Inflammatory macrophage treated with lipopolysaccharide for 1 hour (primary cell): ENCODE data around the gene MFAP4.

ENCODE experiments used
- DNase-seq, 2 donors: peaks; one replicate each; pipeline ENCODE4 v3.0.0-alpha.2; 2020 to 2022

The MFAP4 gene

DNA sequence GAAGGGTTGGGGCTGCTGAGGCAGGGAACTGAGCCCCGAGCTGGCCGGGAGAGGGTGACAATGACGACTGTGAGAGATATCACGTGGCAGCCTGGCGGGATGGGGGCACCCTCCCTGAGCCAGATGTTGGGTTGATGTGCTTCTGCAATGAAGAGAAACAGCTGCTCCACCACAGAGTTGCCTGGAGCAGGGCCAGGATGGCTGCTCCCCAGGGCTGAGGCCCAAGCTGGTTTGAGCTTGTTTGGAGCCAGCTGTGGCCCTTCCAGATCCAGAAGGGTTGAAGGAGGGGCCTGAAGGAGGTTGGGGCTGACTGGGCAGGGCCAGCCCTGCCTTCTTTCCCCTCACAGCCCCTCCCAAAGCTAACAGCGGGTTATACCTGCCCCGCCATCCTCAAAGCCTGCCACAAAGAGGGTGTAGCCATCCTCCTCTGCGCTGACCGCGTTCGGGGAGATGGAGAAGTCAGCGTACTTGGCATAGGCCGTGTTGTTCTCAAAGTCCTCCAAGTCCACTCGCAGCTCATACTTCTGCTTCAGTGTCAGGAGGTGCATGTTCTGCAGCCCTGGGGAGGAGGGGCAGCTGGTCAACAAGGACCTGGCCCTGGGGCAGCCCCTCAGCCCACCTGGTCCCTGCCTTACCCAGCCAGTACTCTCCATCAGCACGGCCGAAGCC lies 2.1 kb downstream of the MFAP4 start:
- DNase-seq = no peak

- DNase-seq = no peak
Measured at GRCh38 chr17:19383681-19384470, 3.1 kb downstream of the MFAP4 start.

GRCh38 chr17:19382531-19383444 lies 4.2 kb downstream of the MFAP4 start:
- no peak for DNase-seq

DNA sequence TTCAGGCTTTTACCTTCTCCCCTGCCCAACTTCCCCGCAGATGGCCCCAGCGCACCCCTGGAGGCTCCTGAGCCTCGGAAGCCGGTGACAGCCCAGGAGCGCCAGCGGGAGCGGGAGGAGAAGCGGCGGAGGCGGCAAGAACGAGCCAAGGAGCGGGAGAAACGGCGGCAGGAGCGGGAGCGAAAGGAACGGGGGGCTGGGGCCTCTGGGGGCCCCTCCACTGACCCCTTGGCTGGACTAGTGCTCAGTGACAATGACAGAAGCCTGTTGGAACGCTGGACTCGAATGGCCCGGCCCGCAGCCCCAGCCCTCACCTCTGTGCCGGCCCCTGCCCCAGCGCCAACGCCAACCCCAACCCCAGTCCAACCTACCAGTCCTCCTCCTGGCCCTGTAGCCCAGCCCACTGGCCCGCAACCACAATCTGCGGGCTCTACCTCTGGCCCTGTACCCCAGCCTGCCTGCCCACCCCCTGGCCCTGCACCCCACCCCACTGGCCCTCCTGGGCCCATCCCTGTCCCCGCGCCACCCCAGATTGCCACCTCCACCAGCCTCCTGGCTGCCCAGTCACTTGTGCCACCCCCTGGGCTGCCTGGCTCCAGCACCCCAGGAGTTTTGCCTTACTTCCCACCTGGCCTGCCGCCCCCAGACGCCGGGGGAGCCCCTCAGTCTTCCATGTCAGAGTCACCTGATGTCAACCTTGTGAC lies 5.1 kb downstream of the MFAP4 start:
- no peak for DNase-seq

GRCh38 chr17:19381361-19381740 lies 5.6 kb downstream of the MFAP4 start:
- no peak for DNase-seq

- no peak for DNase-seq
Measured at GRCh38 chr17:19380481-19381301, 6.3 kb downstream of the MFAP4 start.

DNA sequence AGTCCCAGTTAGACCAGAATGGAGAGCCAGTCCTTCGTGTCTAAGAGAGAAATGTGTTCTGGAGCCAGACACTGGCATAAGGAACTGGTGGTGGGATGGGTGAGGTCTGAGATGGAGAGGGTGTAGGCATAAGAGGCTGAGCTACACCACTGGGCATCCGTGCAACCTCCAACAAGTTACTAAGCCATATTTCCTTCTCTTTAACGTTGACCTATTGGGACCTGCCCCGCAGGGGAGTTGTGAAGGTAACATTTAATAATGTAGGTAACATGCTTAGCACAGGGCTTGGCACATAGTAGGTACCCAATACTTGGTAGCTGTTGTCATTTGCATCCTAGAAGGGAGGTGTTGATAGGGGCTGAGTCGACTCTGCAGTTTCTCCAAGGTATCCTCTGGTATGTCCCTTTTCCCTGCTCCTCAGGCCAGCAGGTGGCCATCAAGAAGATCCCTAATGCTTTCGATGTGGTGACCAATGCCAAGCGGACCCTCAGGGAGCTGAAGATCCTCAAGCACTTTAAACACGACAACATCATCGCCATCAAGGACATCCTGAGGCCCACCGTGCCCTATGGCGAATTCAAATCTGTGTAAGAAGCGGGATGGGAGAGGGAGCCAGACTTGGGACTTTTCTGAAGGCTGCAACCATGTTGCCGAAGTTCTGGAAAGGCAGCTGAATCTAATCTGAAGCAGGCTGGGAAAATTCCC lies 7.5 kb downstream of the MFAP4 start:
- no peak for DNase-seq

DNA sequence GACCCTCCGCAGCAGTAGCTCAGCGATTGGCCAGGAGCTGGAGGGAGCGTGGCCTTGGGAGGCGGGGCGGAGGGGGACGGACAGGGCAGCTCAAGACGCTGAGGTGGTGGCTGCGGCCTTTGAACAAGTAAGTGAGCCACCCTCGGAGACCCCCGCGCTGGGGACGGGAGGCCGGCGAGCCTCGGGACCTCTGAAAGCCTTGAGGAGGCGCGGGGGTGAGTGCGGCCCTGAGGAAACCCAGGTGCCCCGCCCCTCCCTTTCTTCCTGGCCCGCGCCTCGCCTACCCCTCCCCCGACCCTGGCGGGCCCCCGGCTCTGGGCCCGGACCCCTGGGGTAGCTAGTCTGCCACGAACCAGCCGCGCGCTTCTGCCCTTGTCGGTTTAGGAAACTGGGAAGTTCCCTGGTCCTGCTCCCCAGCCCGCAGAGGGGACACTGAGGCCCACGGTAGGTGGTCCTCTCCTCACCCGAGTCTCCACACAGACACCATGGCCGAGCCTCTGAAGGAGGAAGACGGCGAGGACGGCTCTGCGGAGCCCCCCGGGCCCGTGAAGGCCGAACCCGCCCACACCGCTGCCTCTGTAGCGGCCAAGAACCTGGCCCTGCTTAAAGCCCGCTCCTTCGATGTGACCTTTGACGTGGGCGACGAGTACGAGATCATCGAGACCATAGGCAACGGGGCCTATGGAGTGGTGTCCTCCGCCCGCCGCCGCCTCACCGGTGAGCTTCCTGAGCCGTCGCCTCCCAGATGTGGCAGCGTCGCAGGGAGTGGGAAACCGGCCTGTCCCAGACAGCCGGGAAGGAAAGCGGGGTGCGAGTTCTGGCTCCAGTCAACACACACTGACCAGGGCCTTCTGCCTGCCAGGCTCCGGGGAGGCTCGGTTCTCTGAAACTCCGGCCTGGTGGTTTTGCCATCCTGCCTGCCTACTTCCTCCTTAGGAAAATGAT lies 8.3 kb downstream of the MFAP4 start, which contains the start of gene MAPK7:
Gene MAPK7, plus strand, starts transcription at position 83 of the 945 bp plus-strand sequence. Its CDS starts 403 bp downstream, at position 486.
- DNase-seq = peak in 1 of 2 donors; percentile 39

GRCh38 chr17:19377602-19378415 lies 9.2 kb downstream of the MFAP4 start:
- DNase-seq = peak; percentile 98

DNA sequence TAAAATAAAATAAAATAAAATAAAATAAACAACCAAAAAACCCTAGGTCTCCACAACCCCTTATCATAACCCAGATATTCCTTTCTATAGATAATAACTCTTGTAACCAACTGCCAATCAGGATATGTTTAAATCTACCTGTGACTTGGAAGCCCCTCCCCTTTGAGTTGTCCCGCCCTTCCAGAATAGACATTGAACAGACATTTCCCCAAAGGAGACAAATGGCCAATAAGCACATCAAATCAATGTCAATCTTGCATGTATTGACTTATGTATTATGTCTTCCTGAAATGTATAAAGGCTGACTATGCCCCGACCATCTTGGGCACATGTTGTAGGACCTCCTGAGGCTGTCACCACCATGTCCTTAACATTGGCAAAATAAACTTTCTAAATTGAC lies 10.2 kb downstream of the MFAP4 start:
- DNase-seq = no peak

- DNase-seq = no peak
Measured at GRCh38 chr17:19375732-19376131, 11.3 kb downstream of the MFAP4 start.

- DNase-seq = no peak
Measured at GRCh38 chr17:19374136-19374535, 12.9 kb downstream of the MFAP4 start.

DNA sequence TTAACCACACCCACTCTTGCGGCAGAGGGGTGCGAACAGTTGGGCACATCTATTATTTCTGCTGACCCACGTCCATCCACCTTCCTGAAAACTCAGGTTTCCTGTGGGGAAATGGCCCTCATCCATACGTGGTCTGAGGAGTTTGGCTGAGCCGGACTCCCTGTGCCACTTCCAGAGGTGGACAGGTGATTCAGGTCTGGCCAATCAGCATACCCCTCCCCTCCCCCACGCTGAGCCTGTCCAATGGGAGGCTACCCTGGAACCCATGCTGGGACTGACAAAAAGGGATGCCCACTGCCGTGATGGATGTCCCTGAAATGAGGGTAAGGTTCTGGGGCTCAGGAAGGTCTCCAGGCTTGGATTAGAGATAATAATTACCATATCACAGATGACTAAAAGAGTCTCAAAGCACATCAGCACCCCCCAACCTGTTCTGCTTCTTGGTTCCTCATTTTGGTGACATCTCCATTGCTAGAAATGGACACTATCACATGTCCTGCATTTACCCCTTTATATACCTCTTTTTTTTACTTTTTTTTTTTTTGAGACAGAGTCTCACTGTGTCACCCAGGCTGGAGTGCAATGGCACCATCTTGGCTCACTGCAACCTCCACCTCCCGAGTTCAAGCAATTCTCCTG lies 14.0 kb downstream of the MFAP4 start:
- DNase-seq = peak in 1 of 2 donors; percentile 44

DNA sequence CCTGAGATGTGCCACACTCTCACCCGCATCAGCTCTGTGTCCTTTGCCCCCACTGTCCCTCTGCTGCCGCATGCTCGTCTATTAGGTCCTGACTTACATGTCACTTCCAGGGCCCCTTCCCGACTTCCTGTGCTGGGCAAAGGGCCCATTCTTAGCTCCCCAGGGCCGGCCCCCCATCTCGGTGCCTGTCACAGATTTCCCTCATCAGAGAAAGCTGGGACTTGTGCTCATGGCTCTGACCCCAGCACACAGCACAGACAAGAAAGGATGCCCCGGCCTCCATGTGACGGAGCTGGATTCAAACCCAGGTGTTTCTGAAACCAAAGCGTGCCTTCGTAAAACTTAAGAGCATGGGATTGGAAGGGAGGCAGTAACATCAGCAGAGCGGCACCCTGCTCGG lies 14.6 kb downstream of the MFAP4 start:
- no peak for DNase-seq

DNA sequence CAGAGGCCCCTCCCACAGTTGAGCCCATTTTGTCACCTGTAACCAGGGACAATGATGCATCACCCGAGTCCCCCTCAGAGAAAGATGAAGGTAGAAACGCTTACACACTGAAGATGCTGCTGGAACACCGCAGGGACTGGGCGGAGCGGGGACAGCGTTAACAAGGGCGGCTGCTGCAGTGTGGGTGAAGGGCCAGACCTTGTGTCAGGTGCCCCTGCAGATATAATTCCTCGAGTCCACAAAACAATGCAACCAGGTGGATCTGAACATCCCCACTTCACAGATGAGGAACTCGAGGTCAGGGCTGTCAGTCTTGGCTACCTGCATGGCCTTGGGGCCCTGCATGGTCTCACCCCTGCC lies 15.0 kb downstream of the MFAP4 start:
- no peak for DNase-seq

DNA sequence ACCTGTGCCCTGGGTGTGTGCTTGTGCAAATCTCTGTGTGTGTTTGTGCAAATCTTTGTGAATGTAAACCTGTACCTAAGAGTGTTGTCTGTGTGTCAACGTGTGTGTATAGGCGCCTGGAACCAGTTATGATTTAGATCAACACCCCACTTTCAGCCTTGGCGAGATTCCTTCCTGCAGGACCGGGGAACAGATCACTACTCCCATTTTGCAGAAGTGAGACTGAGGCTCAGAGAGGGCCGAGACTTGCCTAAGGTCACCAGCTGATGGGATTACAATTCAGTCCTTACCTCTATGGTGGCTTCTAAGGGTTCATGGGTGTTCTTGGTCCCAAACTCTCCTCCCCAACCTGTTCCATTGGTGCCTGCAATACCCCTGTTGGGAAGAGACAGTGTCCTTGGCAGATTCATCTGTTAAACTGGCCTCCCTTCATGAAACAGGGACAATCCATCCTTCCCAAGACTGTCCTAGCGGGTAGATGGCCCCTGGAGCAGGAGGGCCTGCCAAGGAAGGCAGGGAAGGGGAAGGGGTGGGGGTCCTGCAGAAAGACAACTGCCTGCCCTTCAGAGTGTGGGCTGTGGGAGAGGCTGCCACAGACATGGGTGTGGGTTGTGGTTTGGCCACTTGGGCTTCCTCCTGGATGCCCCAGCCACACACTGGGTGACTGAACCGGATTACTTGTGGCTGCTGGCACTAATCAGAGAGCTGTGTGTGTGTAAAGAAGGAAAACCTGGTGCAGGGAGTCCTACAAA lies 15.6 kb downstream of the MFAP4 start:
- DNase-seq = peak in 1 of 2 donors; percentile 29

DNA sequence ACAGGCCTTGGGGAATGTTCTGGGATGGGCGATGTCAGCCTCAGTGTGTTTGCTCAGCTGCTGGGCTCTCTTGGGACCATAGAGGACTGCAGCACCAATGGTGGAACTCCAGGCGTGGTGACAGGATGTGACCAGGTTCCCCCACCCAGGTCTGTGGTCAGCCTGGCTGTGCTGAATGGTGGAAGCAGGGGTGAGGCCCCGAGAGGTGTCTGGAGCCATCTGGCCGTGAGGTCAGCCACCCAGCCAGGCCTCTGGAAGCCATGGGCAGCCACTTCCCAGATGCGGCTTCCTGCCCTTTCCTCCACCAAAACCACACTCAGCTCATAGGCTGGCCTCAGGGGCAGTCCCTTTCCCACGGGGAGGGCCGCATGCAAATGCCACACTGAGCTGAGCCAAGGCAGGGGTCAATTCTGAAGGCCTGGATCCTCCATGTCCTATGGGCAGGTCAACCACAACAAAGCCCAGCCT lies 16.5 kb downstream of the MFAP4 start:
- DNase-seq = peak; percentile 69 to 75
